ENCODE measurements around the gene CD274. TPM values are rescaled to one million over a fixed set of nuclear protein-coding genes. Genes with fewer than 3 reads are reported as not detected.
"Not testable (repeated sequence)": the region's sequence is repeated elsewhere in the genome, so short reads cannot be mapped to it uniquely, and the experiment has no call there.

CD274 gene
- total RNA-seq, 1 donor from 2014 or later, result 21.4 TPM

DNA sequence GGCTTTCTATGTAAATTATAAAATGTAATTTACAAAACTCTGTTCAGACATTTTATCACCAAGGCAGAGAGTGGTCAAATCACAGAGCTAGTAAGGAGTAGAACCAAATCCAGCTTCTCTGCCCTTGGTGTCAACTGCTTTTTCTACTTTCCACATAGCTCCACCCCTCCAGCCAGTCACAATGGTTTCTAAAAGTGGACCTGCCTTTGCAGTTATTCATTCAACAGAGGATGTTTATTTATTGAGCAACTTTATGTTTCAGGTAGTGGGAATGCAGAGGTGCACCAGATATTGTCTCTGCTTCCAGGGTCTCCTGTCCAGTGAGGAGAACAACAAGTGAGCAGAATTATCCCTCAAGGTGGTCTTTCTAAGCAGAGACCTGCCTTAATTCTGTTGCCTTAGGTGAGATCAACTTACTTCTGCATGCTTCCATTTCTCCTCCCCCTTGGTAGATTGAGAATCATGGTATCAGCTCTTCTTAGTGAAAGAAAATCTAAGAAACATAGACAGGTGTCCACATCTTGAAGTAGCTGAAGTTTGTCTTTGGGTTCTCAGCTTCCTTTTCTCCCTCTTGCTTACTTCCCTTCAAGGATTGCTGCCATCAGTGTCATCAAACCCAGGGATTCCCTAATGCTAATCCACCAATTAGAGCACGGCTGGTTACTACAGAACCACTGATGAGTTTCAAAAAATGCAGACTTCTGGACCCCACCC lies 42.8 kb downstream of the CD274 start:
- H3K4me3 Mint-ChIP-seq (ENCODE audit: unreplicated experiment), result no peak overlapping the region
- H3K9ac ChIP-seq (ENCODE audit: low read length), result no peak overlapping the region
- no peaks in the 10 kb centered on the region for H3K36me3 ChIP-seq (ENCODE audit: insufficient read depth, low read length)
- H3K4me1 Mint-ChIP-seq (ENCODE audit: low read depth, unreplicated experiment), result peaks cover 19% of the 10 kb centered on the region
- no peaks in the 10 kb centered on the region for H3K9me3 ChIP-seq (ENCODE audit: insufficient read depth, low read depth, low read length)
- peak overlapping the region; percentile 54 for H3K27ac Mint-ChIP-seq (ENCODE audit: unreplicated experiment)
- H3K4me1 ChIP-seq (ENCODE audit: insufficient read depth, low read length), result peaks cover 17% of the 10 kb centered on the region
- H3K27ac ChIP-seq (ENCODE audit: low read depth, low read length), result peak overlapping the region; percentile 95
- no peaks in the 10 kb centered on the region for H3K79me2 ChIP-seq (ENCODE audit: insufficient read depth, low read length)
- H2AFZ ChIP-seq (ENCODE audit: low read depth, low read length), result peak overlapping the region; percentile 52
- H3K9me3 Mint-ChIP-seq (ENCODE audit: unreplicated experiment), result no peaks in the 10 kb centered on the region
- no peaks in the 10 kb centered on the region for H3K27me3 Mint-ChIP-seq (ENCODE audit: low read depth, unreplicated experiment)
- peak overlapping the region; percentile 76 for H3K4me2 ChIP-seq (ENCODE audit: low read length)
- no peak for DNase-seq (ENCODE audit: low read depth)
- H3K36me3 Mint-ChIP-seq (ENCODE audit: low read depth, unreplicated experiment), result no peaks in the 10 kb centered on the region
- no peaks in the 10 kb centered on the region for H4K20me1 ChIP-seq (ENCODE audit: insufficient read depth, low read length)
- TF ChIP-seq, protein P1, sequence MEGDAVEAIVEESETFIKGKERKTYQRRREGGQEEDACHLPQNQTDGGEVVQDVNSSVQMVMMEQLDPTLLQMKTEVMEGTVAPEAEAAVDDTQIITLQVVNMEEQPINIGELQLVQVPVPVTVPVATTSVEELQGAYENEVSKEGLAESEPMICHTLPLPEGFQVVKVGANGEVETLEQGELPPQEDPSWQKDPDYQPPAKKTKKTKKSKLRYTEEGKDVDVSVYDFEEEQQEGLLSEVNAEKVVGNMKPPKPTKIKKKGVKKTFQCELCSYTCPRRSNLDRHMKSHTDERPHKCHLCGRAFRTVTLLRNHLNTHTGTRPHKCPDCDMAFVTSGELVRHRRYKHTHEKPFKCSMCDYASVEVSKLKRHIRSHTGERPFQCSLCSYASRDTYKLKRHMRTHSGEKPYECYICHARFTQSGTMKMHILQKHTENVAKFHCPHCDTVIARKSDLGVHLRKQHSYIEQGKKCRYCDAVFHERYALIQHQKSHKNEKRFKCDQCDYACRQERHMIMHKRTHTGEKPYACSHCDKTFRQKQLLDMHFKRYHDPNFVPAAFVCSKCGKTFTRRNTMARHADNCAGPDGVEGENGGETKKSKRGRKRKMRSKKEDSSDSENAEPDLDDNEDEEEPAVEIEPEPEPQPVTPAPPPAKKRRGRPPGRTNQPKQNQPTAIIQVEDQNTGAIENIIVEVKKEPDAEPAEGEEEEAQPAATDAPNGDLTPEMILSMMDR (IDR thresholded peaks at IDR 0.05; ENCODE audit: insufficient read depth, low read depth, low read length), result no peak
- TF ChIP-seq EZH2 (IDR thresholded peaks at IDR 0.05; ENCODE audit: insufficient read depth, low read length), result no peak
- H3K4me3 ChIP-seq (ENCODE audit: insufficient read depth, low read depth, low read length), result no peak overlapping the region
- no peak for FAIRE-seq
- H3K27me3 ChIP-seq (ENCODE audit: insufficient read depth, low read length), result no peaks in the 10 kb centered on the region

DNA sequence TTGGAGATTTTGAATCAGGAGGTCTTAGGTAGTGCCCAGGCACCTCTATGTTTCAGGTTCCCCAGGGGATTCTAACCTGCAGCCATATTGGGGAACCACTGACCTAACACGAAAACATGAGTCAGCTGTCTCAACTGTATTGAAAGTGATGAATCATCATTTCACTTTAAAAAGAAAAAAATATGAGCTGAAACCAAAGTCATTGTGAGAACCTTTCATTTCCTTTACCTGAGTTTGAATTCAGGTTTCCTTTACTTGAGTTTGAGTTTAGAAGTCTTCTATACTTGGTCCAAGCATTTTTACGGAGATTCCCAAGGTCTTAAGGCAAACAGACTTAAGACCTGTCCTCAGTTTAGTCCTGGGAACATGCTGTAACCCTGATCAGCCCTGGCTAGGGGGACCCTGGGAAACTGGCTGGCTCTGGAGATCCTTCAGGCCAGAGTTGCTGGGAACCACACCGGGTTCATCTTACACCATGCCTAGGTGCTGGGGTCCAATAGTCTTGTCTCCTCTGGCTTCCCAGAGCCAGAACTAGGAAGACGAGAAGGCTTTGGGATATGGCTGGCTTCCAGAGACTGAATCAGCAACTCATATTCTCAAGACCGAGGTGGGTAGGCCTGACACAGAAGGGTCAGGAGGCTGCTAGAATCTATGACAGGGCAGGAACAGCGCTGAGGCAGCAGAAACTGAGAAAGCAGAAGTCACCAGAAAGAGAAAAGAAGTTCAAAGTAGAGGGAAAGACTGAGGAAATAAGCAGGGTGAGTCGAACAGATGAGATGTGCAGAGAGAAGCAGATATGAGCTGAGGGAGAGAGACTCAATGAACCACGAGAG lies 43.6 kb downstream of the CD274 start:
- H3K27me3 ChIP-seq (ENCODE audit: insufficient read depth, low read length), result no peaks in the 10 kb centered on the region
- no peaks in the 10 kb centered on the region for H3K79me2 ChIP-seq (ENCODE audit: insufficient read depth, low read length)
- no peaks in the 10 kb centered on the region for H4K20me1 ChIP-seq (ENCODE audit: insufficient read depth, low read length)
- H3K4me3 ChIP-seq (ENCODE audit: insufficient read depth, low read depth, low read length), result peak overlapping the region; percentile 19
- DNase-seq (ENCODE audit: low read depth) (peak; percentile 84), FAIRE-seq (no peak)
- no peak for TF ChIP-seq EZH2 (IDR thresholded peaks at IDR 0.05; ENCODE audit: insufficient read depth, low read length)
- TF ChIP-seq, protein P1 (IDR thresholded peaks at IDR 0.05; ENCODE audit: insufficient read depth, low read depth, low read length), result no peak
- Mint-ChIP-seq H3K4me3 (ENCODE audit: unreplicated experiment) (no peak overlapping the region), H3K9me3 (ENCODE audit: unreplicated experiment) (no peaks in the 10 kb centered on the region), H3K27me3 (ENCODE audit: low read depth, unreplicated experiment) (no peaks in the 10 kb centered on the region), H3K27ac (ENCODE audit: unreplicated experiment) (peak overlapping the region; percentile 54), H3K36me3 (ENCODE audit: low read depth, unreplicated experiment) (no peaks in the 10 kb centered on the region), H3K4me1 (ENCODE audit: low read depth, unreplicated experiment) (peaks cover 13% of the 10 kb centered on the region)
- H3K9me3 ChIP-seq (ENCODE audit: insufficient read depth, low read depth, low read length), result no peaks in the 10 kb centered on the region
- H2AFZ ChIP-seq (ENCODE audit: low read depth, low read length), result peak overlapping the region; percentile 52
- H3K9ac ChIP-seq (ENCODE audit: low read length), result peak overlapping the region; percentile 67
- H3K4me1 ChIP-seq (ENCODE audit: insufficient read depth, low read length), result peaks cover 17% of the 10 kb centered on the region
- H3K4me2 ChIP-seq (ENCODE audit: low read length), result peak overlapping the region; percentile 76
- peak overlapping the region; percentile 95 for H3K27ac ChIP-seq (ENCODE audit: low read depth, low read length)
- no peaks in the 10 kb centered on the region for H3K36me3 ChIP-seq (ENCODE audit: insufficient read depth, low read length)

DNA sequence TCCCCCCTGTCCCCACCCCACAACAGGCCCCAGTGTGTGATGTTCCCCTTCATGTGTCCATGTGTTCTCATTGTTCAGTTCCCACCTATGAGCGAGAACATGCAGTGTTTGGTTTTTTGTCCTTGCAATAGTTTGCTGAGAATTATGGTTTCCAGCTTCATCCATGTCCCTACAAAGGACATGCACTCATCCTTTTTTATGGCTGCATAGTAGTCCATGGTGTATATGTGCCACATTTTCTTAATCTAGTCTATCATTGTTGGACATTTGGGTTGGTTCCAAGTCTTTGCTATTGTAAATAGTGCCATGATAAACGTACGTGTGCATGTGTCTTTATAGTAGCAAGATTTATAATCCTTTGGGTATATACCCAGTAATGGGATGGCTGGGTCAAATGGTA lies 44.4 kb downstream of the CD274 start:
- H3K4me1 Mint-ChIP-seq (ENCODE audit: low read depth, unreplicated experiment), result peaks cover 14% of the 10 kb centered on the region
- H3K27ac Mint-ChIP-seq (ENCODE audit: unreplicated experiment); H3K36me3 Mint-ChIP-seq (ENCODE audit: low read depth, unreplicated experiment); H3K4me2 ChIP-seq (ENCODE audit: low read length); H3K27me3 ChIP-seq (ENCODE audit: insufficient read depth, low read length); H4K20me1 ChIP-seq (ENCODE audit: insufficient read depth, low read length); H3K9me3 Mint-ChIP-seq (ENCODE audit: unreplicated experiment); FAIRE-seq; H3K27me3 Mint-ChIP-seq (ENCODE audit: low read depth, unreplicated experiment); H3K79me2 ChIP-seq (ENCODE audit: insufficient read depth, low read length); DNase-seq (ENCODE audit: low read depth); H2AFZ ChIP-seq (ENCODE audit: low read depth, low read length); H3K9me3 ChIP-seq (ENCODE audit: insufficient read depth, low read depth, low read length); H3K36me3 ChIP-seq (ENCODE audit: insufficient read depth, low read length); H3K4me3 ChIP-seq (ENCODE audit: insufficient read depth, low read depth, low read length); H3K9ac ChIP-seq (ENCODE audit: low read length); H3K27ac ChIP-seq (ENCODE audit: low read depth, low read length); H3K4me3 Mint-ChIP-seq (ENCODE audit: unreplicated experiment): not testable (repeated sequence)
- H3K4me1 ChIP-seq (ENCODE audit: insufficient read depth, low read length), result peaks cover 20% of the 10 kb centered on the region
